Suprapubic skin (tissue), 4 donors: ENCODE measurements around the gene GPR45. TPM values are rescaled to one million over a fixed set of nuclear protein-coding genes. Genes with fewer than 3 reads are reported as not detected.

Experiments used
- DNase-seq, 2 donors: peaks; one replicate each; pipeline ENCODE4 v3.0.0-alpha.2; 2019; ENCODE audit warnings: low spot score in 2 of 2
- H3K27ac ChIP-seq: fragments of 200-600 bp; sonication (generic); one replicate; pipeline ENCODE4 v1.5.1; 2019
- H3K27me3 ChIP-seq: fragments of 200-600 bp; sonication (generic); one replicate; pipeline ENCODE4 v1.5.1; 2019
- H3K36me3 ChIP-seq: fragments of 200-600 bp; sonication (generic); one replicate; pipeline ENCODE4 v1.5.1; 2019
- H3K4me1 ChIP-seq: fragments of 200-600 bp; sonication (generic); one replicate; pipeline ENCODE4 v1.5.1; 2019
- H3K4me3 ChIP-seq: fragments of 200-600 bp; sonication (generic); one replicate; pipeline ENCODE4 v1.5.1; 2019; ENCODE audit warnings: mild to moderate bottlenecking
- H3K9me3 ChIP-seq: fragments of 200-600 bp; sonication (generic); one replicate; pipeline ENCODE4 v1.5.1; 2019
- CTCF ChIP-seq, 2 donors: fragments of 200-600 bp in 1 of 2; fragments of 450-650 bp in 1 of 2; sonication (generic) in 1 of 2; IDR thresholded peaks; one replicate each; pipeline ENCODE4 v1.5.1; 2016 to 2019; ENCODE audit warnings: antibody characterized with exemption in 2 of 2, mild to moderate bottlenecking in 1 of 2, moderate library complexity in 1 of 2
- EP300 ChIP-seq: sonication (generic); formaldehyde crosslinking; IDR thresholded peaks from one replicate; pipeline ENCODE4 v1.6.1; 2017; ENCODE audit warnings: antibody characterized with exemption
- POLR2A ChIP-seq, 2 donors: fragments of 450-650 bp; IDR thresholded peaks; one replicate each; pipeline ENCODE4 v1.6.1; 2017; ENCODE audit warnings: antibody characterized with exemption in 2 of 2, mild to moderate bottlenecking in 2 of 2, moderate library complexity in 2 of 2
- POLR2AphosphoS5 ChIP-seq, 3 donors: sonication (generic); formaldehyde crosslinking; IDR thresholded peaks; one replicate each; pipeline ENCODE4 v1.6.1; 2017; ENCODE audit warnings: antibody characterized with exemption in 3 of 3
- WGBS: methylation state at CpG from one replicate; pipeline ENCODE4 v1.1.5; 2018; 5-methylcytosine and 5-hydroxymethylcytosine counted together
- total RNA-seq, 4 donors: library from RNA; depleted of rRNA; stranded (reverse); fragments of >200 nt; gene quantifications; one replicate each; pipeline ENCODE4 v1.1.0, GENCODE V29; 2016

GPR45 gene
- total RNA-seq, 4 donors from 2014 or later = not detected

- no peaks in the 10 kb centered on the region for H3K4me1 ChIP-seq
- no peak overlapping the region for H3K4me3 ChIP-seq
- peaks cover 30% of the 10 kb centered on the region for H3K36me3 ChIP-seq
- H3K9me3 ChIP-seq = no peaks in the 10 kb centered on the region
- no peaks in the 10 kb centered on the region for H3K27me3 ChIP-seq
- TF ChIP-seq POLR2A (IDR thresholded peaks at IDR 0.05) (no peak), EP300 (no peak), CTCF (IDR thresholded peaks at IDR 0.05) (no peak), POLR2AphosphoS5 (IDR thresholded peaks at IDR 0.05) (no peak)
- no peak overlapping the region for H3K27ac ChIP-seq
- 70% methylated on average over 10 of the region's 10 CpGs for WGBS
- DNase-seq = no peak
These were observed 21.1 kb downstream of the GPR45 start for GRCh38 chr2:105262651-105263091.

GRCh38 chr2:105269426-105269825 is 27.9 kb downstream of the GPR45 start:
- Histone ChIP-seq H3K27ac (no peak overlapping the region), H3K36me3 (peaks cover 92% of the 10 kb centered on the region), H3K9me3 (no peaks in the 10 kb centered on the region), H3K4me1 (no peaks in the 10 kb centered on the region), H3K4me3 (no peak overlapping the region), H3K27me3 (no peaks in the 10 kb centered on the region)
- no peak for TF ChIP-seq EP300
- no peak for TF ChIP-seq POLR2AphosphoS5 (IDR thresholded peaks at IDR 0.05)
- TF ChIP-seq CTCF (IDR thresholded peaks at IDR 0.05) = no peak
- TF ChIP-seq POLR2A (IDR thresholded peaks at IDR 0.05) = no peak
- WGBS = 93% methylated on average over 16 of the region's 21 CpGs
- no peak for DNase-seq

- TF ChIP-seq EP300 (no peak), CTCF (IDR thresholded peaks at IDR 0.05) (no peak), POLR2AphosphoS5 (IDR thresholded peaks at IDR 0.05) (no peak), POLR2A (IDR thresholded peaks at IDR 0.05) (no peak)
- H3K27me3 ChIP-seq = no peaks in the 10 kb centered on the region
- H3K4me3 ChIP-seq = no peak overlapping the region
- 93% methylated on average over 14 of the region's 14 CpGs for WGBS
- no peak overlapping the region for H3K27ac ChIP-seq
- H3K36me3 ChIP-seq = peaks cover 98% of the 10 kb centered on the region
- no peaks in the 10 kb centered on the region for H3K4me1 ChIP-seq
- no peaks in the 10 kb centered on the region for H3K9me3 ChIP-seq
- no peak for DNase-seq
These were observed 30.0 kb downstream of the GPR45 start for GRCh38 chr2:105271393-105272045.

GRCh38 chr2:105272176-105272575 is 30.6 kb downstream of the GPR45 start:
- whole genome bisulfite sequencing = 85% methylated on average over 9 of the region's 9 CpGs
- Histone ChIP-seq H3K36me3 (peaks cover 98% of the 10 kb centered on the region), H3K4me3 (no peak overlapping the region), H3K9me3 (no peaks in the 10 kb centered on the region), H3K27me3 (no peaks in the 10 kb centered on the region), H3K27ac (no peak overlapping the region), H3K4me1 (no peaks in the 10 kb centered on the region)
- no peak for DNase-seq
- TF ChIP-seq POLR2AphosphoS5 (IDR thresholded peaks at IDR 0.05) (no peak), CTCF (IDR thresholded peaks at IDR 0.05) (no peak), POLR2A (IDR thresholded peaks at IDR 0.05) (no peak), EP300 (no peak)

GRCh38 chr2:105274046-105274445 is 32.5 kb downstream of the GPR45 start:
- 86% methylated on average over 4 of the region's 4 CpGs for WGBS
- no peak for DNase-seq
- H3K4me3 ChIP-seq = no peak overlapping the region
- no peak for TF ChIP-seq CTCF (IDR thresholded peaks at IDR 0.05)
- no peaks in the 10 kb centered on the region for H3K9me3 ChIP-seq
- no peaks in the 10 kb centered on the region for H3K27me3 ChIP-seq
- H3K27ac ChIP-seq = no peak overlapping the region
- peaks cover 94% of the 10 kb centered on the region for H3K36me3 ChIP-seq
- no peaks in the 10 kb centered on the region for H3K4me1 ChIP-seq
